Smooth muscle cell (in vitro differentiated cells): ENCODE results near the gene POPDC2. TPM values are rescaled to one million over a fixed set of nuclear protein-coding genes. Genes with fewer than 3 reads are reported as not detected.

ENCODE experiments used
- DNase-seq: peaks from one replicate; lab custom pipeline; 2025; ENCODE audit not compliant: unreplicated experiment; lab: John Stamatoyannopoulos, UW
- H2AFZ ChIP-seq: fragments of 200-600 bp; sonication (generic); 2 replicates; pipeline ENCODE4 v1.6.0; 2016; ENCODE audit warnings: antibody characterized with exemption, low read depth, mild to moderate bottlenecking
- H3F3A ChIP-seq: fragments of 200-600 bp; sonication (generic); 2 replicates; pipeline ENCODE4 v1.6.0; 2017; ENCODE audit warnings: antibody characterized with exemption, low read depth
- H3K27ac ChIP-seq: fragments of 200-600 bp; sonication (generic); 2 replicates; pipeline ENCODE4 v1.5.1; 2016; ENCODE audit warnings: low read depth, mild to moderate bottlenecking
- H3K27me3 ChIP-seq: fragments of 200-600 bp; sonication (generic); 2 replicates; pipeline ENCODE4 v1.6.1; 2016; ENCODE audit warnings: low read depth, mild to moderate bottlenecking
- H3K36me3 ChIP-seq: fragments of 200-600 bp; sonication (generic); 2 replicates; pipeline ENCODE4 v1.5.1; 2016; ENCODE audit warnings: low read depth
- H3K4me1 ChIP-seq: fragments of 200-600 bp; sonication (generic); 2 replicates; pipeline ENCODE4 v1.5.1; 2016; ENCODE audit warnings: low read depth
- H3K4me2 ChIP-seq: fragments of 200-600 bp; sonication (generic); 2 replicates; pipeline ENCODE4 v1.6.0; 2016; ENCODE audit warnings: mild to moderate bottlenecking
- H3K4me3 ChIP-seq: fragments of 200-600 bp; sonication (generic); 2 replicates; pipeline ENCODE4 v1.5.1; 2016; ENCODE audit warnings: mild to moderate bottlenecking
- H3K79me2 ChIP-seq: fragments of 200-600 bp; sonication (generic); 2 replicates; pipeline ENCODE4 v1.6.0; 2016; ENCODE audit warnings: low read depth, mild to moderate bottlenecking
- H3K9ac ChIP-seq: fragments of 200-600 bp; sonication (generic); 2 replicates; pipeline ENCODE4 v1.6.0; 2016; ENCODE audit warnings: low read depth
- H3K9me3 ChIP-seq: fragments of 200-600 bp; sonication (generic); replicated peaks from 2 replicates; pipeline ENCODE4 v1.5.1; 2016; ENCODE audit warnings: low read depth
- H4K20me1 ChIP-seq: fragments of 200-600 bp; sonication (generic); 2 replicates; pipeline ENCODE4 v1.6.0; 2016; ENCODE audit warnings: low read depth
- WGBS: methylation state at CpG from one replicate; pipeline ENCODE4 v1.1.7; 2016; ENCODE audit warnings: low lambda C conversion rate; 5-methylcytosine and 5-hydroxymethylcytosine counted together
- polyA plus RNA-seq: library from polyadenylated mRNA; unstranded; fragments of >200 nt; fragmentation: Nextera tagmentation; extraction: Ambion mirVana; gene quantifications from 2 replicates; pipeline ENCODE4 v1.2.1, GENCODE V29; 2016
- total RNA-seq: library from RNA; depleted of rRNA; stranded (reverse); fragments of >200 nt; gene quantifications from 2 replicates; pipeline ENCODE4 v1.2.3, GENCODE V29; 2014
- TF ChIP-seq, protein P1 (sequence below): fragments of 200-600 bp; sonication (generic); IDR thresholded peaks from 2 replicates; pipeline ENCODE4 v1.5.1; 2017; ENCODE audit warnings: borderline replicate concordance, mild to moderate bottlenecking, antibody characterized with exemption; ENCODE audit not compliant: insufficient read depth, poor library complexity, severe bottlenecking

Gene POPDC2
- total and polyA plus RNA-seq, 2 experiments from 2014 or later = 0.94 to 1.2 TPM

DNA sequence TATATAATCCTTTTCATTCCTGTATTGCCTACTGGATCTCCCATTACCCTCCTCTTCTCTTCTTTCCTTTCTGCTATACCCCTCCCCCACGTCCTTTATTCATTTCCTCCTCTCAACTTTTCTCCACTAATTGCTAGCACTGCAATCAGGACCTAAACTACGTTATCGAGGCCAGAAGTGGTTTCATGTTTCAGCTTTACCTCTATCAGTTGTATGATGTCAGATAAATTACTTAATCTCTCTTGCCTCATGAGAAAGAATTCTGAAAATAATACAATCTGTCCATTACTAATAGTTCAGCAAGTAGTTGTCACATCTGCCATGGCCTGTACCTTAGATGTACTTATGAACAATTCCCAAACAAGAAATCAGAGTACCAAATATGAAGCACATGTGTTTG lies 10.6 kb downstream of the POPDC2 start:
- H3K36me3 ChIP-seq = no peaks in the 10 kb centered on the region
- H3K9ac ChIP-seq = no peak overlapping the region
- no peaks in the 10 kb centered on the region for H3K79me2 ChIP-seq
- no peak overlapping the region for H2AFZ ChIP-seq
- no peaks in the 10 kb centered on the region for H3K27me3 ChIP-seq
- H3F3A ChIP-seq = no peaks in the 10 kb centered on the region
- no peak overlapping the region for H3K4me2 ChIP-seq
- H3K4me1 ChIP-seq = peaks cover 6% of the 10 kb centered on the region
- no peaks in the 10 kb centered on the region for H3K9me3 ChIP-seq
- 68% methylated on average over 3 of the region's 3 CpGs for WGBS
- H3K27ac ChIP-seq = no peak overlapping the region
- TF ChIP-seq, protein P1, sequence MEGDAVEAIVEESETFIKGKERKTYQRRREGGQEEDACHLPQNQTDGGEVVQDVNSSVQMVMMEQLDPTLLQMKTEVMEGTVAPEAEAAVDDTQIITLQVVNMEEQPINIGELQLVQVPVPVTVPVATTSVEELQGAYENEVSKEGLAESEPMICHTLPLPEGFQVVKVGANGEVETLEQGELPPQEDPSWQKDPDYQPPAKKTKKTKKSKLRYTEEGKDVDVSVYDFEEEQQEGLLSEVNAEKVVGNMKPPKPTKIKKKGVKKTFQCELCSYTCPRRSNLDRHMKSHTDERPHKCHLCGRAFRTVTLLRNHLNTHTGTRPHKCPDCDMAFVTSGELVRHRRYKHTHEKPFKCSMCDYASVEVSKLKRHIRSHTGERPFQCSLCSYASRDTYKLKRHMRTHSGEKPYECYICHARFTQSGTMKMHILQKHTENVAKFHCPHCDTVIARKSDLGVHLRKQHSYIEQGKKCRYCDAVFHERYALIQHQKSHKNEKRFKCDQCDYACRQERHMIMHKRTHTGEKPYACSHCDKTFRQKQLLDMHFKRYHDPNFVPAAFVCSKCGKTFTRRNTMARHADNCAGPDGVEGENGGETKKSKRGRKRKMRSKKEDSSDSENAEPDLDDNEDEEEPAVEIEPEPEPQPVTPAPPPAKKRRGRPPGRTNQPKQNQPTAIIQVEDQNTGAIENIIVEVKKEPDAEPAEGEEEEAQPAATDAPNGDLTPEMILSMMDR = no peak
- no peak overlapping the region for H3K4me3 ChIP-seq
- DNase-seq = no peak
- H4K20me1 ChIP-seq = no peaks in the 10 kb centered on the region

DNA sequence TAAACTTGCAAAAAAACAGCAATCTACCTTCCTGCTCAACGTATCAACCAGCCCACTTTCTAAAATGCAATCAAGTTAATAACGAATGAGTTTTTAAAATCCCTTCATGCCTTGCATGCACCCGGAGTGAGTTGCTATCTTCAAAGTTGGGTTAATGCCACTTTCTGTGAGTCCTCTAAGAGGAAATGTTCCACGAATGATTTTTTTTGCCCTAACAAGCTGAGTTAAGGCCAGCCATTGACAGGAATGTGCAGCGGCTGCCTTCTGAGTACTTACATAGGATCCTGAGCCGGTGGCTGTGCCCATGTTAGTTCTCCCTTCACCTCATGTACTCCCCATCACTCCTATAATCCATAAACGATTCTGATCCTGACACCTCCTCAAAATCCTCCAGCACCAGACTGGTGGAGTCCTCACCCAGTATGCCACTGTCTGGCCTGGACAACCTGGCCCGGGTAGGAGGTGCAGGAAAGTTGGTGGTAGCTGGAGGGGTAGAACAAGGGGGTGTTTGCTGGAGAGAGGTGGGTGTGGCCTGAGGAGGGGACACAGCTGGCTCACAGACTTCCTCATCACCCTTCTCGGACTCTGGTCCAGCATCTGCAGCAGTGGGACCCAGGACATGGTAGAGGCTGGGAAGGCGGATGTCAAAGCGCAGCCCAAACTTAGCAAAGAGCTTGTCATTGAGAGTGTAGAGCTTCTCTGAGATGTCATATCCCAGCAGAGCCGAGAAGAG lies 12.4 kb downstream of the POPDC2 start:
- H3K4me1 ChIP-seq = peaks cover 15% of the 10 kb centered on the region
- peak overlapping the region; percentile 29 for H3K4me2 ChIP-seq
- H3K9me3 ChIP-seq = no peaks in the 10 kb centered on the region
- no peak overlapping the region for H3K27ac ChIP-seq
- H3K79me2 ChIP-seq = no peaks in the 10 kb centered on the region
- H4K20me1 ChIP-seq = no peaks in the 10 kb centered on the region
- WGBS = 65% methylated on average over 12 of the region's 12 CpGs
- H2AFZ ChIP-seq = no peak overlapping the region
- H3K27me3 ChIP-seq = no peaks in the 10 kb centered on the region
- H3K4me3 ChIP-seq = no peak overlapping the region
- TF ChIP-seq, protein P1 = no peak
- no peak overlapping the region for H3K9ac ChIP-seq
- H3K36me3 ChIP-seq = no peaks in the 10 kb centered on the region
- peaks cover 9% of the 10 kb centered on the region for H3F3A ChIP-seq
- no peak for DNase-seq

DNA sequence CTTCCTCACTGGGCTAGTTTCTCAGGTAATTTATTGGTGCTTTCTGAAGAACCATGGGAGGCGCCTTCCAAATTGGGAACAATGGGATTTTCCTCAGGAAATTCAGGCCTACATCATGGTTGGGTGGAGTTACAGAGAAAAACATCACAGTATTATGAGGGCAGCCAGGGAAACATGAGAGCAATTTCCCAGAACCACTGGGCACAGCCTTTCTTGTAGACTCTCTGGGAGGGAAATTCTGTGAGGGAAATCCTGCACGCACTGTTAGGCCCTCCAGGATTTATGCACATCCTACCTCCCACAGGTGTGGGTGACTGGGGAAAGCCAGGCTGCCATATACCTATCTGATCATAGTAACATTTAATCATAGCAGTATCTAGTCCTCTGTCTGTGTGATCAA lies 13.2 kb downstream of the POPDC2 start:
- Histone ChIP-seq H3K36me3 (no peaks in the 10 kb centered on the region), H3K4me1 (peaks cover 21% of the 10 kb centered on the region), H4K20me1 (no peaks in the 10 kb centered on the region), H2AFZ (no peak overlapping the region), H3F3A (peaks cover 9% of the 10 kb centered on the region), H3K27ac (no peak overlapping the region), H3K4me3 (no peak overlapping the region), H3K27me3 (no peaks in the 10 kb centered on the region), H3K4me2 (no peak overlapping the region), H3K9ac (no peak overlapping the region), H3K79me2 (no peaks in the 10 kb centered on the region), H3K9me3 (no peaks in the 10 kb centered on the region)
- TF ChIP-seq, protein P1 = no peak
- no peak for DNase-seq
- WGBS = 95% methylated on average over 2 of the region's 2 CpGs

DNA sequence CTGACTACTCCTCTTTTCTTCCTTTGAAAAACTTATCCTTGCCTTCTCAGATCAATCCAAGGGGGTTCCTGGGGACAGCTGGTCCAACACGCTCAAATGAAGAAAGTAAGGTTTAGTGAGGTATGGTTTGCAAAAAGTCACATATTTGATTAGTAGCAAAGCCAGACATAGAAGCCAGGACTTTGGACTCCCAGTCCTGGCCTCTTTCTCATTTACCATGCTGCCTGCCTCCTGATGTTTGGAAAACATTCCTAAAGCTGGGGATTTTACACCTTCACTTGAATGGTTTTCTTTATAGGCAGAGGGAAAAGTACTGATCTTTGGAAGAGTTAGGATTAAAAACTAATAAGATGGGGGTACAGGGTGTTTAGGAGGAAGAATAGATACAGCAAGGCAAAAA lies 14.6 kb downstream of the POPDC2 start:
- Histone ChIP-seq H3K36me3 (no peaks in the 10 kb centered on the region), H3F3A (peaks cover 9% of the 10 kb centered on the region), H3K27me3 (no peaks in the 10 kb centered on the region), H3K9ac (no peak overlapping the region), H4K20me1 (no peaks in the 10 kb centered on the region), H2AFZ (no peak overlapping the region), H3K4me2 (no peak overlapping the region), H3K4me3 (no peak overlapping the region), H3K79me2 (no peaks in the 10 kb centered on the region), H3K27ac (no peak overlapping the region), H3K9me3 (no peaks in the 10 kb centered on the region), H3K4me1 (peaks cover 21% of the 10 kb centered on the region)
- TF ChIP-seq, protein P1 = no peak
- 100% methylated on average over 1 of the region's 1 CpG for WGBS
- DNase-seq = no peak
